Dermis blood vessel endothelial cell (primary cell): ENCODE measurements around the gene TMEM179. TPM values are rescaled to one million over a fixed set of nuclear protein-coding genes. Genes with fewer than 3 reads are reported as not detected.

Experiments used
- DNase-seq: peaks from one replicate; pipeline ENCODE4 v3.0.0; 2010
- total RNA-seq: library from RNA; depleted of rRNA; stranded (reverse); fragments of >200 nt; gene quantifications from 2 replicates; pipeline ENCODE4 v1.2.3, GENCODE V29; 2014

TMEM179 gene
- total RNA-seq, 1 donor from 2014 or later = not detected

DNA sequence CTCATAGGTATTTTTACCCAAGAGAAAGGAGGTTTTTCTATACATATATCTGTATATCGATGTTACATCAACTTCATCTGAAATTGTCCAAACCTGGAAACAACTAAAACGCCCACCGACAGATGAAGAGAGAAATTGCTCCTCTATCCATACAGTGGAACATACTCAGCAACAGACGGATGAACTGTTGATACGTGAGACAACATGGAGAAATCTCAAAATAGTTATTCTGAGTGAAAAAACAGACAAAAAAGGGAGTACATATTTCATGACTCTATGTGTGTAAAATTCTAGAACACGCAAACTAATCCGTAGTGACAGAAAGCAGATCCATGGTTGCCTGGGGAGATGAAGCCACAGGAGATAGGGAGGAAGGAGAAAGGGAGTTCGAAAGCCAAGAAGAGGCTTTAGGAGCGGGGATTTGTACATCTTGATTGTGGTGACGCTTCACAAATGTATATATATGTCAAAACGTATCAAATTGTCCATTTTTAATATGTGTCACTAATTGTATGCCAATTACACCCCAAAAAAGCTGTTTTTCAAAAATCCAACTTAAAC, 62.6 kb downstream of the TMEM179 start:
- no peak for DNase-seq

Other genes with a start within 250 kb of the TMEM179 start
- not detected in 2 replicates for gene C14orf180, start 25.0 kb downstream of the TMEM179 start, total RNA-seq
- 53.6 and 126 TPM in 2 replicates for gene INF2, start 84.8 kb upstream of the TMEM179 start, total RNA-seq
- 0.98 and 2.2 TPM in 2 replicates for gene ADSS1, start 119.5 kb upstream of the TMEM179 start, total RNA-seq
- 115 and 214 TPM in 2 replicates for gene SIVA1, start 148.4 kb upstream of the TMEM179 start, total RNA-seq
- 163 and 236 TPM in 2 replicates for gene AKT1, start 191.0 kb upstream of the TMEM179 start, total RNA-seq
- gene ZBTB42, start 196.3 kb upstream of the TMEM179 start, total RNA-seq = 5.1 and 7.0 TPM in 2 replicates